ENCODE results near the gene TOMM70. TPM values are rescaled to one million over a fixed set of nuclear protein-coding genes. Genes with fewer than 3 reads are reported as not detected.

TOMM70 gene
- total and polyA plus RNA-seq, 2 donors (not counting 3 experiments of a cell fraction or from before 2014, with no cell fraction given): 7.6 to 32.3 TPM

GRCh38 chr3:100331660-100332059 lies 69.2 kb downstream of the TOMM70 start:
- Histone ChIP-seq H3K27ac (ENCODE audit: insufficient read depth, low read depth, low read length) (no peak overlapping the region), H3K4me3 (replicated peaks in 1 of 3; ENCODE audit: insufficient read depth in 1 of 3, low read depth in 1 of 3, low read length in 3 of 3) (no peak overlapping the region), H3K9me1 (replicated peaks; ENCODE audit: control insufficient read depth, extremely low read depth, insufficient read depth, low read length) (no peaks in the 10 kb centered on the region), H4K20me1 (replicated peaks; ENCODE audit: control insufficient read depth, extremely low read depth, insufficient read depth, low read length) (no peaks in the 10 kb centered on the region), H3K79me2 (ENCODE audit: control insufficient read depth, insufficient read depth, low read length) (no peaks in the 10 kb centered on the region), H2AFZ (ENCODE audit: low read depth, low read length) (no peak overlapping the region), H3K9me3 (replicated peaks; ENCODE audit: control insufficient read depth, insufficient read depth, low read length) (no peaks in the 10 kb centered on the region), H3K27me3 (ENCODE audit: control insufficient read depth in 2 of 2, insufficient read depth in 2 of 2, low read length in 2 of 2) (no peaks in the 10 kb centered on the region), H3K36me3 (ENCODE audit: control insufficient read depth in 2 of 2, extremely low read depth in 1 of 2, insufficient read depth in 2 of 2, low read length in 2 of 2) (no peaks in the 10 kb centered on the region), H3K4me2 (ENCODE audit: insufficient read depth, low read length) (no peak overlapping the region), H3K9ac (replicated peaks; ENCODE audit: extremely low read depth, insufficient read depth, low read length) (no peak overlapping the region), H3K4me1 (ENCODE audit: control insufficient read depth, extremely low read depth, insufficient read depth, low read length) (peaks cover 10% of the 10 kb centered on the region)
- BruUV-seq (replicated peaks): no TSS peak
- intact Hi-C loops (cut with micrococcal nuclease): no loop called here
- TF ChIP-seq MYC (IDR thresholded peaks at IDR 0.05; ENCODE audit: low read depth, low read length): no peak
- no peak for TF ChIP-seq EZH2 (IDR thresholded peaks at IDR 0.05; ENCODE audit: borderline replicate concordance, low read depth, low read length, severe bottlenecking)
- no peak for TF ChIP-seq GATA2 (IDR thresholded peaks at IDR 0.05; ENCODE audit: insufficient read depth, insufficient read length, low read depth, low read length)
- TF ChIP-seq, protein P1, sequence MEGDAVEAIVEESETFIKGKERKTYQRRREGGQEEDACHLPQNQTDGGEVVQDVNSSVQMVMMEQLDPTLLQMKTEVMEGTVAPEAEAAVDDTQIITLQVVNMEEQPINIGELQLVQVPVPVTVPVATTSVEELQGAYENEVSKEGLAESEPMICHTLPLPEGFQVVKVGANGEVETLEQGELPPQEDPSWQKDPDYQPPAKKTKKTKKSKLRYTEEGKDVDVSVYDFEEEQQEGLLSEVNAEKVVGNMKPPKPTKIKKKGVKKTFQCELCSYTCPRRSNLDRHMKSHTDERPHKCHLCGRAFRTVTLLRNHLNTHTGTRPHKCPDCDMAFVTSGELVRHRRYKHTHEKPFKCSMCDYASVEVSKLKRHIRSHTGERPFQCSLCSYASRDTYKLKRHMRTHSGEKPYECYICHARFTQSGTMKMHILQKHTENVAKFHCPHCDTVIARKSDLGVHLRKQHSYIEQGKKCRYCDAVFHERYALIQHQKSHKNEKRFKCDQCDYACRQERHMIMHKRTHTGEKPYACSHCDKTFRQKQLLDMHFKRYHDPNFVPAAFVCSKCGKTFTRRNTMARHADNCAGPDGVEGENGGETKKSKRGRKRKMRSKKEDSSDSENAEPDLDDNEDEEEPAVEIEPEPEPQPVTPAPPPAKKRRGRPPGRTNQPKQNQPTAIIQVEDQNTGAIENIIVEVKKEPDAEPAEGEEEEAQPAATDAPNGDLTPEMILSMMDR (IDR thresholded peaks at IDR 0.05; ENCODE audit: extremely low read depth in 1 of 2, insufficient read depth in 1 of 2, low read depth in 1 of 2, low read length in 2 of 2): no peak
- TF ChIP-seq, protein P2, sequence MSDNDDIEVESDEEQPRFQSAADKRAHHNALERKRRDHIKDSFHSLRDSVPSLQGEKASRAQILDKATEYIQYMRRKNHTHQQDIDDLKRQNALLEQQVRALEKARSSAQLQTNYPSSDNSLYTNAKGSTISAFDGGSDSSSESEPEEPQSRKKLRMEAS (IDR thresholded peaks at IDR 0.05; ENCODE audit: insufficient read depth, insufficient read length): no peak
- TF ChIP-seq JUN (IDR thresholded peaks at IDR 0.05; ENCODE audit: borderline replicate concordance, insufficient read depth, insufficient read length, low read depth): no peak
- no peak for TF ChIP-seq POLR2AphosphoS5 (IDR thresholded peaks at IDR 0.05; ENCODE audit: insufficient read depth, low read depth, low read length)
- no peak for TF ChIP-seq POLR2A (IDR thresholded peaks at IDR 0.05; ENCODE audit: low read depth, low read length)
- no peak for TF ChIP-seq FOS (IDR thresholded peaks at IDR 0.05; ENCODE audit: borderline replicate concordance, insufficient read depth, low read length)
- dilution Hi-C loops (cut with MboI; ENCODE audit: extremely low pct_ligation_motif_present, low sequenced_read_pairs): no loop called here
- DNase-seq (ENCODE audit: low read depth, low spot score) (no peak), FAIRE-seq (no peak)
- CTCF ChIA-PET: interaction anchor here (0.6 to 2.2 kb wide), 7 partner anchors 9 to 506 kb away, joined by 3 to 7 read pairs (median 5); no protein-coding TSS in a partner anchor
- POLR2A ChIA-PET: interaction anchor here (0.6 kb wide), 1 partner anchor 153 kb away, joined by 3 read pairs; no protein-coding TSS in a partner anchor

Data from endothelial cell of umbilical vein (primary cell).